Astrocyte (in vitro differentiated cells and primary cell): ENCODE measurements around the gene LRRC8D. TPM values are rescaled to one million over a fixed set of nuclear protein-coding genes. Genes with fewer than 3 reads are reported as not detected.

ENCODE experiments used
- DNase-seq: peaks from one replicate; pipeline ENCODE4 v3.0.0-alpha.2; 2010; ENCODE audit warnings: low read depth
- FAIRE-seq: peaks from 2 replicates; lab custom pipeline; 2011; peaks lifted over from hg19 to GRCh38; lab: Jason Lieb, UNC
- H2AFZ ChIP-seq: 2 replicates; pipeline ENCODE4 v1.6.0; 2012; ENCODE audit warnings: low read depth, low read length, inconsistent platforms
- H3K27ac ChIP-seq: 2 replicates; pipeline ENCODE4 v1.5.1; 2011; ENCODE audit warnings: low read depth, low read length, inconsistent platforms
- H3K27me3 ChIP-seq: 2 replicates; pipeline ENCODE4 v1.6.0; 2011; ENCODE audit warnings: low read length, inconsistent platforms; ENCODE audit not compliant: insufficient read depth
- H3K36me3 ChIP-seq: 2 replicates; pipeline ENCODE4 v1.5.1; 2011; ENCODE audit warnings: low read length, inconsistent platforms; ENCODE audit not compliant: insufficient read depth
- H3K4me1 ChIP-seq: 2 replicates; pipeline ENCODE4 v1.5.1; 2011; ENCODE audit warnings: low read length, inconsistent platforms; ENCODE audit not compliant: insufficient read depth
- H3K4me2 ChIP-seq: 2 replicates; pipeline ENCODE4 v1.6.0; 2012; ENCODE audit warnings: low read length, inconsistent platforms
- H3K4me3 ChIP-seq: 2 replicates; pipeline ENCODE4 v1.5.1; 2011; ENCODE audit warnings: low read depth, mild to moderate bottlenecking, low read length, inconsistent platforms; ENCODE audit not compliant: insufficient read depth
- H3K79me2 ChIP-seq: 2 replicates; pipeline ENCODE4 v1.6.0; 2012; ENCODE audit warnings: mild to moderate bottlenecking, low read length, inconsistent platforms; ENCODE audit not compliant: insufficient read depth
- H3K9ac ChIP-seq: 2 replicates; pipeline ENCODE4 v1.6.0; 2012; ENCODE audit warnings: mild to moderate bottlenecking, low read length, inconsistent platforms
- H3K9me3 ChIP-seq: 2 replicates; pipeline ENCODE4 v1.5.1; 2012; ENCODE audit warnings: low read depth, mild to moderate bottlenecking, low read length, inconsistent platforms; ENCODE audit not compliant: insufficient read depth
- H4K20me1 ChIP-seq: 2 replicates; pipeline ENCODE4 v1.6.0; 2012; ENCODE audit warnings: low read length, inconsistent platforms; ENCODE audit not compliant: insufficient read depth
- H3K27ac Mint-ChIP-seq: one replicate; pipeline ENCODE4 v1.8.0; 2021; ENCODE audit warnings: mild to moderate bottlenecking, mixed read lengths; ENCODE audit not compliant: unreplicated experiment
- H3K27me3 Mint-ChIP-seq: one replicate; pipeline ENCODE4 v1.8.0; 2021; ENCODE audit warnings: low read depth, mixed read lengths; ENCODE audit not compliant: unreplicated experiment
- H3K36me3 Mint-ChIP-seq: one replicate; pipeline ENCODE4 v1.8.0; 2021; ENCODE audit warnings: low read depth, mixed read lengths; ENCODE audit not compliant: unreplicated experiment
- H3K4me1 Mint-ChIP-seq: one replicate; pipeline ENCODE4 v1.8.0; 2021; ENCODE audit warnings: low read depth, mixed read lengths; ENCODE audit not compliant: unreplicated experiment
- H3K4me3 Mint-ChIP-seq: one replicate; pipeline ENCODE4 v1.8.0; 2021; ENCODE audit warnings: mild to moderate bottlenecking, moderate library complexity, mixed read lengths; ENCODE audit not compliant: unreplicated experiment
- H3K9me3 Mint-ChIP-seq: one replicate; pipeline ENCODE4 v1.8.0; 2021; ENCODE audit warnings: mild to moderate bottlenecking, mixed read lengths; ENCODE audit not compliant: unreplicated experiment
- EZH2 ChIP-seq: IDR thresholded peaks from 2 replicates; pipeline ENCODE4 v1.6.1; 2012; ENCODE audit warnings: mild to moderate bottlenecking, low read length, inconsistent platforms; ENCODE audit not compliant: insufficient read depth
- total RNA-seq: library from RNA; stranded (reverse); gene quantifications from 2 replicates; pipeline ENCODE4 v1.2.1, GENCODE V29; 2021
- TF ChIP-seq, protein P1 (sequence below): IDR thresholded peaks from 2 replicates; pipeline ENCODE4 v1.5.1; 2011; ENCODE audit warnings: low read depth, mild to moderate bottlenecking, inconsistent platforms, low read length, moderate library complexity; ENCODE audit not compliant: insufficient read depth

LRRC8D gene
- total RNA-seq, 1 donor from 2014 or later, result 36.9 TPM

DNA sequence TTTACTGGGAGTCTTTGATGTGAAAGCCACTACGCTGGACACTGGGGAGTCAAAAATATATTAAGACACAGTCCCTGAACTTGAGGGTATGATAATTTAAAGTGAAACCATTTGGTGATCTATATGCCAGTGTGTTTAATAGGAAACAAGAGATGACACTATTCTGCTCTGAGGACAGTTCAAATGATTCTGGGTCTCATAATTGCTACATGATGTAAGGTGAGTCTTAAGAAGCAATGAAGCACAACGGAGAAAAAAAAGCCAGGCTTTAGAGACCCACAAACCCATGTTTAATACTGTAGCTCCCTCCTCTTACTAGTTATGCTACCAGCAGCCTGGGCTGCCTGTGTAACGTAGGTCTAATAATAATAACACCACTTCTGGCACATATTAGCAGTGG, 14.2 kb upstream of the LRRC8D start:
- Mint-ChIP-seq H3K4me1 (peaks cover 12% of the 10 kb centered on the region), H3K4me3 (no peak overlapping the region), H3K9me3 (no peaks in the 10 kb centered on the region), H3K27me3 (peaks cover 3% of the 10 kb centered on the region), H3K27ac (no peak overlapping the region), H3K36me3 (no peaks in the 10 kb centered on the region)
- H3K27ac ChIP-seq, result no peak overlapping the region
- H3K36me3 ChIP-seq, result no peaks in the 10 kb centered on the region
- no peak for DNase-seq
- H3K9ac ChIP-seq, result no peak overlapping the region
- no peak for TF ChIP-seq EZH2
- TF ChIP-seq, protein P1, sequence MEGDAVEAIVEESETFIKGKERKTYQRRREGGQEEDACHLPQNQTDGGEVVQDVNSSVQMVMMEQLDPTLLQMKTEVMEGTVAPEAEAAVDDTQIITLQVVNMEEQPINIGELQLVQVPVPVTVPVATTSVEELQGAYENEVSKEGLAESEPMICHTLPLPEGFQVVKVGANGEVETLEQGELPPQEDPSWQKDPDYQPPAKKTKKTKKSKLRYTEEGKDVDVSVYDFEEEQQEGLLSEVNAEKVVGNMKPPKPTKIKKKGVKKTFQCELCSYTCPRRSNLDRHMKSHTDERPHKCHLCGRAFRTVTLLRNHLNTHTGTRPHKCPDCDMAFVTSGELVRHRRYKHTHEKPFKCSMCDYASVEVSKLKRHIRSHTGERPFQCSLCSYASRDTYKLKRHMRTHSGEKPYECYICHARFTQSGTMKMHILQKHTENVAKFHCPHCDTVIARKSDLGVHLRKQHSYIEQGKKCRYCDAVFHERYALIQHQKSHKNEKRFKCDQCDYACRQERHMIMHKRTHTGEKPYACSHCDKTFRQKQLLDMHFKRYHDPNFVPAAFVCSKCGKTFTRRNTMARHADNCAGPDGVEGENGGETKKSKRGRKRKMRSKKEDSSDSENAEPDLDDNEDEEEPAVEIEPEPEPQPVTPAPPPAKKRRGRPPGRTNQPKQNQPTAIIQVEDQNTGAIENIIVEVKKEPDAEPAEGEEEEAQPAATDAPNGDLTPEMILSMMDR, result no peak
- no peak overlapping the region for H3K4me3 ChIP-seq
- no peaks in the 10 kb centered on the region for H3K79me2 ChIP-seq
- no peaks in the 10 kb centered on the region for H3K27me3 ChIP-seq
- no peaks in the 10 kb centered on the region for H4K20me1 ChIP-seq
- no peaks in the 10 kb centered on the region for H3K9me3 ChIP-seq
- H2AFZ ChIP-seq, result no peak overlapping the region
- peaks cover 10% of the 10 kb centered on the region for H3K4me1 ChIP-seq
- no peak overlapping the region for H3K4me2 ChIP-seq
- FAIRE-seq, result no peak

DNA sequence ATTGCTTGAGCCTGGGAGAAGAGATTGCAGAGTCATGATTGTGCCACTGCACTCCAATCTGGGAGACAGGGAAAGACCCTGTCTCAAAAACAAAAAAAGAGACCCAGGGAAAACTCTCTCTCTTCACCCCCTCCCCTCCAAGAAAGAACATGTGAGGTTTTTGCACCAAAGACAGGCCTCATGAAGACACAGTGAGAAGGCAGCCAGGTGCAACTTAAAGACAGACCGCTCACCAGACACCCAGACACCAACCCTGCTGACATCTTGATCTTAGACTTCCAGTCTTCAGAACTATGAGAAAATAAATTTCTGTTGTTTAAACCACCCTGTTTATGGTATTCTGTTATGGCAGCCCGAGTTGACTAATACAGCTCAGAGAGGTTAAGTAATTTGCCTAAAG, 13.3 kb upstream of the LRRC8D start:
- no peaks in the 10 kb centered on the region for H3K9me3 Mint-ChIP-seq
- no peaks in the 10 kb centered on the region for H3K27me3 ChIP-seq
- no peaks in the 10 kb centered on the region for H3K27me3 Mint-ChIP-seq
- peaks cover 13% of the 10 kb centered on the region for H3K4me1 Mint-ChIP-seq
- H3K4me1 ChIP-seq, result peaks cover 10% of the 10 kb centered on the region
- H2AFZ ChIP-seq, result no peak overlapping the region
- H3K4me3 Mint-ChIP-seq, result no peak overlapping the region
- H3K4me2 ChIP-seq, result no peak overlapping the region
- TF ChIP-seq EZH2, result no peak
- TF ChIP-seq, protein P1, result no peak
- no peaks in the 10 kb centered on the region for H3K9me3 ChIP-seq
- H3K4me3 ChIP-seq, result no peak overlapping the region
- H4K20me1 ChIP-seq, result no peaks in the 10 kb centered on the region
- no peaks in the 10 kb centered on the region for H3K36me3 ChIP-seq
- H3K79me2 ChIP-seq, result no peaks in the 10 kb centered on the region
- H3K36me3 Mint-ChIP-seq, result no peaks in the 10 kb centered on the region
- no peak overlapping the region for H3K9ac ChIP-seq
- no peak overlapping the region for H3K27ac ChIP-seq
- DNase-seq (no peak), FAIRE-seq (no peak)
- no peak overlapping the region for H3K27ac Mint-ChIP-seq

DNA sequence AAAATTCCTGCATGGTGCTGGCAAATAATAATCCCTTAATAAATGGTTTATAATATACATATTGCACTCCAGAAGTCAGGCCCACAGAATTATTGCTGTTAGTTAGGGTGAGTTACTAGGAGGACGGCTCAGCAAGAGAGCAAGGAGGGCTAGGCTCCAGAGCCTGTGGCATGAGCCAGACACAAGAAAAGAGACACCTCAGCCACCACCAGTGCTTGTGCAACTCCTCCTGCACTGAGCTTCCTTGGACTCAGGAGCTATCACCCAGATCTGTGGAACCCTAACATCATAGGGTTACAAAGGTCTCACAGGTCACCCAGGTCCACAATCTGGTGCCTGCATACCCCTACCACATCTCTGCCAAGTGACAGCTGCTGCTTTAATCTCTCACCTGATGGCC, 12.8 kb upstream of the LRRC8D start:
- no peak overlapping the region for H2AFZ ChIP-seq
- H3K27ac ChIP-seq, result no peak overlapping the region
- peaks cover 18% of the 10 kb centered on the region for H3K4me1 Mint-ChIP-seq
- H3K4me3 Mint-ChIP-seq, result no peak overlapping the region
- H3K36me3 Mint-ChIP-seq, result no peaks in the 10 kb centered on the region
- no peak for TF ChIP-seq EZH2
- TF ChIP-seq, protein P1, result no peak
- H4K20me1 ChIP-seq, result no peaks in the 10 kb centered on the region
- H3K27me3 Mint-ChIP-seq, result no peaks in the 10 kb centered on the region
- H3K79me2 ChIP-seq, result no peaks in the 10 kb centered on the region
- H3K4me2 ChIP-seq, result peak overlapping the region; percentile 10
- H3K27ac Mint-ChIP-seq, result no peak overlapping the region
- no peak overlapping the region for H3K4me3 ChIP-seq
- no peaks in the 10 kb centered on the region for H3K9me3 ChIP-seq
- no peaks in the 10 kb centered on the region for H3K36me3 ChIP-seq
- no peaks in the 10 kb centered on the region for H3K9me3 Mint-ChIP-seq
- DNase-seq (no peak), FAIRE-seq (no peak)
- peaks cover 10% of the 10 kb centered on the region for H3K4me1 ChIP-seq
- H3K9ac ChIP-seq, result no peak overlapping the region
- H3K27me3 ChIP-seq, result no peaks in the 10 kb centered on the region
